ENCODE results near the gene TGFBR1.
A peak's percentile ranks its signal among the peaks of the same experiment; 100 is the strongest.
"Not testable (repeated sequence)": the region's sequence is repeated elsewhere in the genome, so short reads cannot be mapped to it uniquely, and the experiment has no call there.

Gene TGFBR1

GRCh38 chr9:99076030-99076429 is 28.9 kb upstream of the TGFBR1 start:
- no peak for DNase-seq (ENCODE audit: low spot score)

GRCh38 chr9:99076483-99077171 is 28.3 kb upstream of the TGFBR1 start:
- peak; percentile 14 for DNase-seq (ENCODE audit: low spot score)

- DNase-seq (ENCODE audit: low spot score) = no peak
These were observed 26.2 kb upstream of the TGFBR1 start for GRCh38 chr9:99078717-99079116.

- DNase-seq (ENCODE audit: low spot score) = no peak
These were observed 25.4 kb upstream of the TGFBR1 start for GRCh38 chr9:99079542-99079941.

- DNase-seq (ENCODE audit: low spot score) = no peak
These were observed 21.9 kb upstream of the TGFBR1 start for GRCh38 chr9:99083051-99083450.

GRCh38 chr9:99085949-99086948 is 18.7 kb upstream of the TGFBR1 start:
- DNase-seq (ENCODE audit: low spot score) = no peak

- no peak for DNase-seq (ENCODE audit: low spot score)
These were observed 17.5 kb upstream of the TGFBR1 start for GRCh38 chr9:99087462-99087861.

GRCh38 chr9:99090336-99091130 is 14.4 kb upstream of the TGFBR1 start:
- DNase-seq (ENCODE audit: low spot score) = no peak

- DNase-seq (ENCODE audit: low spot score) = no peak
These were observed 12.0 kb upstream of the TGFBR1 start for GRCh38 chr9:99092643-99093491.

- no peak for DNase-seq (ENCODE audit: low spot score)
These were observed 11.5 kb upstream of the TGFBR1 start for GRCh38 chr9:99093492-99093791.

- no peak for DNase-seq (ENCODE audit: low spot score)
These were observed 9.3 kb upstream of the TGFBR1 start for GRCh38 chr9:99095565-99095964.

- no peak for DNase-seq (ENCODE audit: low spot score)
These were observed 8.5 kb upstream of the TGFBR1 start for GRCh38 chr9:99096409-99096808.

GRCh38 chr9:99099806-99100585 is 4.9 kb upstream of the TGFBR1 start:
- not testable (repeated sequence) for DNase-seq (ENCODE audit: low spot score)

- DNase-seq (ENCODE audit: low spot score) = no peak
These were observed 3.6 kb upstream of the TGFBR1 start for GRCh38 chr9:99101271-99101670.

- no peak for DNase-seq (ENCODE audit: low spot score)
These were observed 3.1 kb upstream of the TGFBR1 start for GRCh38 chr9:99101812-99102211.

GRCh38 chr9:99103054-99103895 is 1.6 kb upstream of the TGFBR1 start:
- DNase-seq (ENCODE audit: low spot score) = no peak

- no peak for DNase-seq (ENCODE audit: low spot score)
These were observed 933 bp upstream of the TGFBR1 start for GRCh38 chr9:99103901-99104458.

- no peak for DNase-seq (ENCODE audit: low spot score)
These were observed 485 bp downstream of the TGFBR1 start for GRCh38 chr9:99105152-99106043.

- no peak for DNase-seq (ENCODE audit: low spot score)
These were observed 1.1 kb downstream of the TGFBR1 start for GRCh38 chr9:99106044-99106375.
